ENCODE measurements around the gene ZCCHC4. TPM values are rescaled to one million over a fixed set of nuclear protein-coding genes. Genes with fewer than 3 reads are reported as not detected.

The ZCCHC4 gene
- total and polyA plus RNA-seq, 2 of the 4 experiments (the other 2 are of a cell fraction), result 7.9 to 8.1 TPM

GRCh38 chr4:25284466-25284865 is 28.1 kb upstream of the ZCCHC4 start:
- H3K4ac ChIP-seq (ENCODE audit: low read depth, low read length), result no peak overlapping the region
- no peaks in the 10 kb centered on the region for H3K79me1 ChIP-seq (ENCODE audit: low read depth in 1 of 2, low read length in 2 of 2)
- H3K18ac ChIP-seq (ENCODE audit: low read depth, low read length), result no peak overlapping the region
- H3K4me1 ChIP-seq (ENCODE audit: control insufficient read depth, insufficient read depth, low read length), result no peaks in the 10 kb centered on the region
- no peak overlapping the region for H3K9ac ChIP-seq (ENCODE audit: low read depth, low read length)
- dilution Hi-C loops (cut with HindIII; ENCODE audit: low sequenced_read_pairs, unreplicated experiment) (no loop called here), in situ Hi-C loops (cut with MboI; ENCODE audit: low sequenced_read_pairs) (no loop called here), intact Hi-C loops (cut with micrococcal nuclease) (no loop called here)
- H2BK5ac ChIP-seq (ENCODE audit: low read depth, low read length, poor library complexity, severe bottlenecking), result no peak overlapping the region
- ChIA-PET POLR2A (ENCODE audit: unreplicated experiment) (no interaction called here), CTCF (no interaction called here)
- no peak overlapping the region for H3K56ac ChIP-seq (ENCODE audit: extremely low read depth, insufficient read depth, low read length)
- H2BK120ac ChIP-seq (ENCODE audit: low read depth, low read length), result no peak overlapping the region
- H3K9me3 ChIP-seq (ENCODE audit: control insufficient read depth, insufficient read depth, low read length), result no peaks in the 10 kb centered on the region
- no peak overlapping the region for H2AK5ac ChIP-seq (ENCODE audit: low read depth, low read length)
- ATAC-seq (ENCODE audit: low read depth), result no peak
- H3K27me3 ChIP-seq (ENCODE audit: control insufficient read depth, insufficient read depth, low read length), result no peaks in the 10 kb centered on the region
- no peak overlapping the region for H3K27ac ChIP-seq (ENCODE audit: insufficient read depth, low read length)
- H2AFZ ChIP-seq (replicated peaks; ENCODE audit: low read length, poor library complexity), result no peak overlapping the region
- TF ChIP-seq FOS (IDR thresholded peaks at IDR 0.05; ENCODE audit: low read depth, low read length) (no peak), ELK1 (IDR thresholded peaks at IDR 0.05; ENCODE audit: borderline replicate concordance, low read depth, low read length) (no peak), MAFK (IDR thresholded peaks at IDR 0.05; ENCODE audit: low read depth, low read length) (no peak)
- no peak overlapping the region for H3K4me3 ChIP-seq (ENCODE audit: insufficient read depth, low read depth, low read length)
- no peak overlapping the region for H3K23ac ChIP-seq (ENCODE audit: low read depth, low read length)
- H3K9me1 ChIP-seq (ENCODE audit: insufficient read depth, low read length), result no peaks in the 10 kb centered on the region
- no peak overlapping the region for H4K5ac ChIP-seq (ENCODE audit: low read depth, low read length)
- H3K4me2 ChIP-seq (ENCODE audit: low read depth, low read length), result no peak overlapping the region
- no peaks in the 10 kb centered on the region for H4K20me1 ChIP-seq (ENCODE audit: insufficient read depth, low read length)
- DNase-seq, result no peak
- no peak overlapping the region for H2AK9ac ChIP-seq (replicated peaks; ENCODE audit: low read depth, low read length, poor library complexity)
- H4K91ac ChIP-seq (ENCODE audit: insufficient read depth, low read depth, low read length), result no peak overlapping the region
- no CpG with 5 or more reads among the region's 3 CpGs for WGBS, 2 experiments (ENCODE audit: extremely low coverage in 2 of 2, insufficient read length in 1 of 2)
- H2BK15ac ChIP-seq (ENCODE audit: low read depth, low read length), result no peak overlapping the region
- H4K8ac ChIP-seq (ENCODE audit: low read depth in 2 of 2, low read length in 2 of 2), result no peak overlapping the region
- H2BK20ac ChIP-seq (ENCODE audit: low read depth, low read length), result no peak overlapping the region
- H3K14ac ChIP-seq (replicated peaks; ENCODE audit: low read depth, low read length), result no peak overlapping the region
- no peaks in the 10 kb centered on the region for H3K36me3 ChIP-seq (ENCODE audit: control insufficient read depth, insufficient read depth, low read length)
- BruUV-seq (replicated peaks), result no TSS peak

All from IMR-90 (cell line).